CD4-positive, alpha-beta T cell treated with Interleukin-1 beta for 1 hour (primary cell): ENCODE results near the gene SIK3.

Experiments used
- DNase-seq, 2 donors: peaks; one replicate each; pipeline ENCODE4 v3.0.0-alpha.2; 2020 to 2022

Gene SIK3

GRCh38 chr11:116960930-116961329 lies 137.3 kb downstream of the SIK3 start:
- no peak for DNase-seq

GRCh38 chr11:116958246-116958645 lies 140.0 kb downstream of the SIK3 start:
- no peak for DNase-seq

GRCh38 chr11:116955949-116956348 lies 142.3 kb downstream of the SIK3 start:
- DNase-seq, result no peak

GRCh38 chr11:116955548-116955947 lies 142.7 kb downstream of the SIK3 start:
- DNase-seq, result peak in 1 of 2 donors; percentile 44

- peak in 1 of 2 donors; percentile 51 for DNase-seq
Measured at GRCh38 chr11:116953530-116954285, 144.5 kb downstream of the SIK3 start.

- DNase-seq, result no peak
Measured at GRCh38 chr11:116951762-116952161, 146.5 kb downstream of the SIK3 start.

- DNase-seq, result no peak
Measured at GRCh38 chr11:116950210-116950609, 148.0 kb downstream of the SIK3 start.

GRCh38 chr11:116948391-116948790 lies 149.8 kb downstream of the SIK3 start:
- no peak for DNase-seq

GRCh38 chr11:116946414-116946813 lies 151.8 kb downstream of the SIK3 start:
- no peak for DNase-seq

- DNase-seq, result no peak
Measured at GRCh38 chr11:116939499-116939898, 158.7 kb downstream of the SIK3 start.

GRCh38 chr11:116938471-116939070 lies 159.7 kb downstream of the SIK3 start:
- DNase-seq, result no peak

- no peak for DNase-seq
Measured at GRCh38 chr11:116936754-116937446, 161.3 kb downstream of the SIK3 start.

- no peak for DNase-seq
Measured at GRCh38 chr11:116935514-116935913, 162.7 kb downstream of the SIK3 start.

- DNase-seq, result no peak
Measured at GRCh38 chr11:116935089-116935488, 163.1 kb downstream of the SIK3 start.

GRCh38 chr11:116933961-116934360 lies 164.3 kb downstream of the SIK3 start:
- no peak for DNase-seq

GRCh38 chr11:116932181-116932580 lies 166.0 kb downstream of the SIK3 start:
- peak in 1 of 2 donors; percentile 34 for DNase-seq

GRCh38 chr11:116931206-116931953 lies 166.8 kb downstream of the SIK3 start:
- peak; percentile 73 to 86 for DNase-seq

GRCh38 chr11:116930586-116930985 lies 167.6 kb downstream of the SIK3 start:
- DNase-seq, result peak in 1 of 2 donors; percentile 11

- peak; percentile 63 to 74 for DNase-seq
Measured at GRCh38 chr11:116930177-116930576, 168.1 kb downstream of the SIK3 start.

GRCh38 chr11:116929414-116930090 lies 168.7 kb downstream of the SIK3 start:
- DNase-seq, result no peak

- no peak for DNase-seq
Measured at GRCh38 chr11:116928845-116929244, 169.4 kb downstream of the SIK3 start.

GRCh38 chr11:116928102-116928777 lies 170.0 kb downstream of the SIK3 start:
- peak; percentile 56 to 71 for DNase-seq
